Body of pancreas (tissue), 4 donors: ENCODE data around the gene SPTBN1. TPM values are rescaled to one million over a fixed set of nuclear protein-coding genes. Genes with fewer than 3 reads are reported as not detected.

Experiments
- ATAC-seq: fragments of 150-250 bp; one replicate; pipeline ENCODE4 v1.9.1; 2016
- DNase-seq, 4 donors: peaks; one replicate each; pipeline ENCODE4 v3.0.0-alpha.2; 2019
- H3K27ac ChIP-seq, 4 donors: fragments of 200-600 bp; sonication (generic); 1 replicate in 3 of 4; 2 replicates in 1 of 4; pipeline versions ENCODE4 v1.5.1 to v1.6.1; 2016 to 2019; ENCODE audit warnings: mild to moderate bottlenecking in 1 of 4, mixed read lengths in 1 of 4, moderate library complexity in 1 of 4
- H3K27me3 ChIP-seq, 2 donors: fragments of 200-600 bp; sonication (generic); one replicate each; pipeline ENCODE4 v1.6.0; 2016; ENCODE audit warnings: mild to moderate bottlenecking in 1 of 2
- H3K36me3 ChIP-seq, 2 donors: fragments of 200-600 bp; sonication (generic); replicated peaks in 1 of 2; 2 replicates each; pipeline ENCODE4 v1.5.1; 2016; ENCODE audit warnings: low read depth in 2 of 2; ENCODE audit not compliant: insufficient read depth in 1 of 2
- H3K4me1 ChIP-seq: fragments of 200-600 bp; sonication (generic); one replicate; pipeline ENCODE4 v1.6.0; 2016
- H3K4me3 ChIP-seq, 2 donors: fragments of 200-600 bp; sonication (generic); 1 replicate in 1 of 2; 2 replicates in 1 of 2; pipeline ENCODE4 v1.5.1; 2016 to 2019
- H3K9me3 ChIP-seq, 3 donors: fragments of 200-600 bp; sonication (generic); 1 replicate in 2 of 3; 2 replicates in 1 of 3; pipeline ENCODE4 v1.5.1; 2016
- POLR2A ChIP-seq, 3 donors: fragments of 450-650 bp; IDR thresholded peaks; one replicate each; pipeline ENCODE4 v1.6.1; 2016; ENCODE audit warnings: antibody characterized with exemption in 3 of 3, mild to moderate bottlenecking in 2 of 3
- WGBS, 2 donors: methylation state at CpG; one replicate each; pipeline ENCODE4 v1.1.5; 2017; 5-methylcytosine and 5-hydroxymethylcytosine counted together
- intact Hi-C: fragments of 100-400 bp; cut with DNase I; formaldehyde crosslinking; loops from one replicate; pipeline ENCODE4 v1.15.1; 2023
- total RNA-seq, 2 donors: library from RNA; depleted of rRNA; stranded (reverse); fragments of >200 nt; gene quantifications; one replicate each; pipeline ENCODE4 v1.1.0, GENCODE V29; 2016
- TF ChIP-seq, protein P1 (sequence below), 7 experiments: fragments of 450-650 bp in 4 of 7; fragments of 200-600 bp in 3 of 7; sonication (generic) in 3 of 7; IDR thresholded peaks; one replicate each; pipeline ENCODE4 v1.5.1; 2016 to 2019; ENCODE audit warnings: antibody characterized with exemption in 7 of 7

Gene SPTBN1
- total RNA-seq, 2 donors from 2014 or later, result 186 to 195 TPM

GRCh38 chr2:54529935-54530334 lies 73.8 kb downstream of the SPTBN1 start:
- DNase-seq (no peak), ATAC-seq (no peak)
- no peaks in the 10 kb centered on the region for H3K27me3 ChIP-seq
- H3K27ac ChIP-seq, result no peak overlapping the region
- peaks cover 12% of the 10 kb centered on the region for H3K4me1 ChIP-seq
- intact Hi-C loops, result no loop called here
- 92 to 94% methylated on average over 2 of the region's 2 CpGs for WGBS, 2 donors
- TF ChIP-seq POLR2A (IDR thresholded peaks at IDR 0.05), result no peak
- TF ChIP-seq, protein P1, sequence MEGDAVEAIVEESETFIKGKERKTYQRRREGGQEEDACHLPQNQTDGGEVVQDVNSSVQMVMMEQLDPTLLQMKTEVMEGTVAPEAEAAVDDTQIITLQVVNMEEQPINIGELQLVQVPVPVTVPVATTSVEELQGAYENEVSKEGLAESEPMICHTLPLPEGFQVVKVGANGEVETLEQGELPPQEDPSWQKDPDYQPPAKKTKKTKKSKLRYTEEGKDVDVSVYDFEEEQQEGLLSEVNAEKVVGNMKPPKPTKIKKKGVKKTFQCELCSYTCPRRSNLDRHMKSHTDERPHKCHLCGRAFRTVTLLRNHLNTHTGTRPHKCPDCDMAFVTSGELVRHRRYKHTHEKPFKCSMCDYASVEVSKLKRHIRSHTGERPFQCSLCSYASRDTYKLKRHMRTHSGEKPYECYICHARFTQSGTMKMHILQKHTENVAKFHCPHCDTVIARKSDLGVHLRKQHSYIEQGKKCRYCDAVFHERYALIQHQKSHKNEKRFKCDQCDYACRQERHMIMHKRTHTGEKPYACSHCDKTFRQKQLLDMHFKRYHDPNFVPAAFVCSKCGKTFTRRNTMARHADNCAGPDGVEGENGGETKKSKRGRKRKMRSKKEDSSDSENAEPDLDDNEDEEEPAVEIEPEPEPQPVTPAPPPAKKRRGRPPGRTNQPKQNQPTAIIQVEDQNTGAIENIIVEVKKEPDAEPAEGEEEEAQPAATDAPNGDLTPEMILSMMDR (IDR thresholded peaks at IDR 0.05), result no peak
- no peak overlapping the region for H3K4me3 ChIP-seq
- peaks cover 0 to 2% of the 10 kb centered on the region in 2 donors for H3K36me3 ChIP-seq
- H3K9me3 ChIP-seq, result no peaks in the 10 kb centered on the region

DNA sequence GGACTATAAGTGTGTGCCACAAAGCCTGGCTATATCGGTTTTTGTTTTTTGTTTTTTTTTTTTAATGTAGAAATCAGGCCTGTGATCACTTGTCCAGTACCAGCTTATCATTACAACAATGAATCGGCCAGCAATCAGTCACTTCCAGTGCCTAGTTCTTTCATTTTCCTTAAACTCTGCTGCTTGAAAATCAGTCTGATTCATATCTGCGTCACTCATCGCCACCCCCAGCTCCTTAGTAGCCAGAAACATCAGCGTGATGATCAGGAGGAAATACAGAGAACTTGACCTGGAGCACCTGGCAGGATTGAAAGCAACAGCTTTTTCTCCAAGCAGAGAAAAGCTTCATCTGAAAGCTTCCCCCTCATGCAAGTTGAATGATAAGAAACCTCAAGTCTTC lies 75.4 kb downstream of the SPTBN1 start:
- Histone ChIP-seq H3K9me3 (no peaks in the 10 kb centered on the region), H3K27me3 (no peaks in the 10 kb centered on the region), H3K27ac (peak overlapping the region in 1 of 4 donors; percentile 70), H3K4me1 (peaks cover 12% of the 10 kb centered on the region), H3K4me3 (no peak overlapping the region), H3K36me3 (peaks cover 0 to 2% of the 10 kb centered on the region in 2 donors)
- ATAC-seq (no peak), DNase-seq (no peak)
- no peak for TF ChIP-seq POLR2A (IDR thresholded peaks at IDR 0.05)
- TF ChIP-seq, protein P1 (IDR thresholded peaks at IDR 0.05), result no peak
- intact Hi-C loops, result no loop called here
- 71 to 80% methylated on average over 5 of the region's 5 CpGs for WGBS, 2 donors

GRCh38 chr2:54534221-54534620 lies 78.1 kb downstream of the SPTBN1 start:
- ATAC-seq (no peak), DNase-seq (no peak)
- peaks cover 12% of the 10 kb centered on the region for H3K4me1 ChIP-seq
- H3K9me3 ChIP-seq, result no peaks in the 10 kb centered on the region
- no peaks in the 10 kb centered on the region for H3K27me3 ChIP-seq
- TF ChIP-seq POLR2A (IDR thresholded peaks at IDR 0.05), result no peak
- TF ChIP-seq, protein P1 (IDR thresholded peaks at IDR 0.05), result no peak
- intact Hi-C loops, result no loop called here
- no peak overlapping the region for H3K4me3 ChIP-seq
- H3K36me3 ChIP-seq, result no peaks in the 10 kb centered on the region
- peak overlapping the region in 1 of 4 donors; percentile 70 for H3K27ac ChIP-seq
- 88 to 89% methylated on average over 1 of the region's 1 CpG for WGBS, 2 donors

DNA sequence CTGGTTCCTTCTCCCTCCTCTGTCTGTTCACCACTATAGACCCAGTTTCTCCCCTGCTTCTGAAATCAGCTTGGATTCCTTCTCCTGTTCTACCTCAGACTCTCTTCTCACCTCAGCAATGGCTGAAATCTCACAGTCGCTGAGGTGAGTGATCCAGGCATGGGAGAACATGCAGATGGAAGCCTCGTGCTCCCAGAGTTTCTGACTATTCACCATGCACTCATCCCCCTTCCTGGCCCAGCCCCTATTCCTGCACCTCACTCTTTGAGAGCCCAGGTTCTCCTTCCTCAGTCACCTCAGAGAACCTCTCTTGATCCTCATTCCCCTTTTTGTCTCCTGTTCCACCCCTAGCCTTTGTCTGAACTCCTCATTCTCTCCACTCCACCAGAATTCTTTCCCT lies 78.5 kb downstream of the SPTBN1 start:
- no peak overlapping the region for H3K4me3 ChIP-seq
- no peaks in the 10 kb centered on the region for H3K9me3 ChIP-seq
- no peak overlapping the region for H3K27ac ChIP-seq
- intact Hi-C loops, result no loop called here
- H3K36me3 ChIP-seq, result no peaks in the 10 kb centered on the region
- ATAC-seq (no peak), DNase-seq (no peak)
- H3K27me3 ChIP-seq, result no peaks in the 10 kb centered on the region
- H3K4me1 ChIP-seq, result peaks cover 12% of the 10 kb centered on the region
- WGBS, 2 donors, result 46 to 51% methylated on average over 2 of the region's 2 CpGs
- TF ChIP-seq, protein P1 (IDR thresholded peaks at IDR 0.05), result no peak
- no peak for TF ChIP-seq POLR2A (IDR thresholded peaks at IDR 0.05)

DNA sequence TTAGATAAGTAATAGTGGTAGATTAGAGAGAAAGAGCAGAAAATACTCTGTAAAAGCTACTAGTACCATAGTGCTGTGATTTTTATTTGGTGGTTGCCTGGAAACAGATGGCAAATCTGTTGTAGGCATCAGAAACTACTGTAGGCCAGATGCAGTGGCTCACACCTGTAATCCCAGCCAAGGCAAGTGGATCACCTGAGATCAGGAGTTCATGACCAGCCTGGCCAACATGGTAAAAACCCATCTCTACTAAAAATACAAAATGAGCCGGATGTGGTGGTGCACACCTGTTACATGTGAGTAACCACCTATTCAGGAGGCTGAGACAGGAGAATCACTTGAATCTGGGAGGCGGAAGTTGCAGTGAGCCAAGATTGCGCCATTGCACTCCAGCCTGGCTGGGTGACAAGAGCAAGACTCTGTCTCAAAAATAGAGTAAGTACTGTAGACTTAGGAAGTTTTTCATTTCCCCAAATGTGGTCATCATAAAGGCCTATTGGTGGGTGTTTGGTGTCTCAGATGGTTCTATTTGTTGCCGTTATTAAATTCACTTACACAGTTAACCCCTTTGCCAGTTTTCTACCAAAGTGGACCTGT lies 79.6 kb downstream of the SPTBN1 start:
- Histone ChIP-seq H3K27me3 (no peaks in the 10 kb centered on the region), H3K4me1 (peaks cover 12% of the 10 kb centered on the region), H3K36me3 (no peaks in the 10 kb centered on the region), H3K9me3 (no peaks in the 10 kb centered on the region), H3K4me3 (no peak overlapping the region), H3K27ac (no peak overlapping the region)
- DNase-seq (peak in 1 of 4 donors; percentile 46), ATAC-seq (no peak)
- WGBS, 2 donors, result 85 to 87% methylated on average over 4 of the region's 4 CpGs
- TF ChIP-seq, protein P1 (IDR thresholded peaks at IDR 0.05), result no peak
- no peak for TF ChIP-seq POLR2A (IDR thresholded peaks at IDR 0.05)
- intact Hi-C loops, result no loop called here
